Measurements from ENCODE around the gene MIB1. TPM values are rescaled to one million over a fixed set of nuclear protein-coding genes. Genes with fewer than 3 reads are reported as not detected.
A peak's percentile ranks its signal among the peaks of the same experiment; 100 is the strongest.

Gene MIB1
- total and polyA plus RNA-seq, 2 experiments from 2014 or later: 10.8 to 56.7 TPM

- TF ChIP-seq, protein P1, sequence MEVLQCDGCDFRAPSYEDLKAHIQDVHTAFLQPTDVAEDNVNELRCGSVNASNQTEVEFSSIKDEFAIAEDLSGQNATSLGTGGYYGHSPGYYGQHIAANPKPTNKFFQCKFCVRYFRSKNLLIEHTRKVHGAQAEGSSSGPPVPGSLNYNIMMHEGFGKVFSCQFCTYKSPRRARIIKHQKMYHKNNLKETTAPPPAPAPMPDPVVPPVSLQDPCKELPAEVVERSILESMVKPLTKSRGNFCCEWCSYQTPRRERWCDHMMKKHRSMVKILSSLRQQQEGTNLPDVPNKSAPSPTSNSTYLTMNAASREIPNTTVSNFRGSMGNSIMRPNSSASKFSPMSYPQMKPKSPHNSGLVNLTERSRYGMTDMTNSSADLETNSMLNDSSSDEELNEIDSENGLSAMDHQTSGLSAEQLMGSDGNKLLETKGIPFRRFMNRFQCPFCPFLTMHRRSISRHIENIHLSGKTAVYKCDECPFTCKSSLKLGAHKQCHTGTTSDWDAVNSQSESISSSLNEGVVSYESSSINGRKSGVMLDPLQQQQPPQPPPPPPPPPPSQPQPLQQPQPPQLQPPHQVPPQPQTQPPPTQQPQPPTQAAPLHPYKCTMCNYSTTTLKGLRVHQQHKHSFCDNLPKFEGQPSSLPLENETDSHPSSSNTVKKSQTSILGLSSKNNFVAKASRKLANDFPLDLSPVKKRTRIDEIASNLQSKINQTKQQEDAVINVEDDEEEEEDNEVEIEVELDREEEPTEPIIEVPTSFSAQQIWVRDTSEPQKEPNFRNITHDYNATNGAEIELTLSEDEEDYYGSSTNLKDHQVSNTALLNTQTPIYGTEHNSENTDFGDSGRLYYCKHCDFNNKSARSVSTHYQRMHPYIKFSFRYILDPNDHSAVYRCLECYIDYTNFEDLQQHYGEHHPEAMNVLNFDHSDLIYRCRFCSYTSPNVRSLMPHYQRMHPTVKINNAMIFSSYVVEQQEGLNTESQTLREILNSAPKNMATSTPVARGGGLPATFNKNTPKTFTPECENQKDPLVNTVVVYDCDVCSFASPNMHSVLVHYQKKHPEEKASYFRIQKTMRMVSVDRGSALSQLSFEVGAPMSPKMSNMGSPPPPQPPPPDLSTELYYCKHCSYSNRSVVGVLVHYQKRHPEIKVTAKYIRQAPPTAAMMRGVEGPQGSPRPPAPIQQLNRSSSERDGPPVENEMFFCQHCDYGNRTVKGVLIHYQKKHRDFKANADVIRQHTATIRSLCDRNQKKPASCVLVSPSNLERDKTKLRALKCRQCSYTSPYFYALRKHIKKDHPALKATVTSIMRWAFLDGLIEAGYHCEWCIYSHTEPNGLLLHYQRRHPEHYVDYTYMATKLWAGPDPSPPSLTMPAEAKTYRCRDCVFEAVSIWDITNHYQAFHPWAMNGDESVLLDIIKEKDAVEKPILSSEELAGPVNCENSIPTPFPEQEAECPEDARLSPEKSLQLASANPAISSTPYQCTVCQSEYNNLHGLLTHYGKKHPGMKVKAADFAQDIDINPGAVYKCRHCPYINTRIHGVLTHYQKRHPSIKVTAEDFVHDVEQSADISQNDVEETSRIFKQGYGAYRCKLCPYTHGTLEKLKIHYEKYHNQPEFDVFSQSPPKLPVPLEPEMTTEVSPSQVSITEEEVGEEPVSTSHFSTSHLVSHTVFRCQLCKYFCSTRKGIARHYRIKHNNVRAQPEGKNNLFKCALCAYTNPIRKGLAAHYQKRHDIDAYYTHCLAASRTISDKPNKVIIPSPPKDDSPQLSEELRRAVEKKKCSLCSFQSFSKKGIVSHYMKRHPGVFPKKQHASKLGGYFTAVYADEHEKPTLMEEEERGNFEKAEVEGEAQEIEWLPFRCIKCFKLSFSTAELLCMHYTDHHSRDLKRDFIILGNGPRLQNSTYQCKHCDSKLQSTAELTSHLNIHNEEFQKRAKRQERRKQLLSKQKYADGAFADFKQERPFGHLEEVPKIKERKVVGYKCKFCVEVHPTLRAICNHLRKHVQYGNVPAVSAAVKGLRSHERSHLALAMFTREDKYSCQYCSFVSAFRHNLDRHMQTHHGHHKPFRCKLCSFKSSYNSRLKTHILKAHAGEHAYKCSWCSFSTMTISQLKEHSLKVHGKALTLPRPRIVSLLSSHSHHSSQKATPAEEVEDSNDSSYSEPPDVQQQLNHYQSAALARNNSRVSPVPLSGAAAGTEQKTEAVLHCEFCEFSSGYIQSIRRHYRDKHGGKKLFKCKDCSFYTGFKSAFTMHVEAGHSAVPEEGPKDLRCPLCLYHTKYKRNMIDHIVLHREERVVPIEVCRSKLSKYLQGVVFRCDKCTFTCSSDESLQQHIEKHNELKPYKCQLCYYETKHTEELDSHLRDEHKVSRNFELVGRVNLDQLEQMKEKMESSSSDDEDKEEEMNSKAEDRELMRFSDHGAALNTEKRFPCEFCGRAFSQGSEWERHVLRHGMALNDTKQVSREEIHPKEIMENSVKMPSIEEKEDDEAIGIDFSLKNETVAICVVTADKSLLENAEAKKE (CRISPR knock-in tag; IDR thresholded peaks at IDR 0.05): no peak
- no peak for TF ChIP-seq NANOG (IDR thresholded peaks at IDR 0.05; ENCODE audit: borderline replicate concordance)
- TF ChIP-seq EZH2phosphoT487 (IDR thresholded peaks at IDR 0.05; ENCODE audit: unreplicated experiment): no peak
Observed at GRCh38 chr18:21864386-21864785, 123.8 kb downstream of the MIB1 start (continued).

- no peaks in the 10 kb centered on the region; the same call in 1 of the 2 replicates for H3K36me3 ChIP-seq (ENCODE audit: insufficient read depth)
- no peaks in the 10 kb centered on the region; the same call in 1 of the 2 replicates for H4K20me1 ChIP-seq (replicated peaks; ENCODE audit: insufficient read depth)
- no peak overlapping the region for H2AFZ ChIP-seq
- ATAC-seq: no peak
- no peaks in the 10 kb centered on the region for H3F3A ChIP-seq (replicated peaks; ENCODE audit: low read depth)
- no peak overlapping the region for H3K27ac ChIP-seq (ENCODE audit: low read depth)
- DNase-seq (ENCODE audit: low spot score): no peak
- no peaks in the 10 kb centered on the region for H3K4me1 ChIP-seq (ENCODE audit: insufficient read depth)
- peaks cover 29% of the 10 kb centered on the region for H3K36me3 Mint-ChIP-seq (ENCODE audit: low read depth)
- peaks cover 5% of the 10 kb centered on the region; the same call in 1 of the 3 replicates for H3K9me3 Mint-ChIP-seq
- H3K4me3 ChIP-seq: no peak overlapping the region
- no peaks in the 10 kb centered on the region for H3K79me2 ChIP-seq (replicated peaks; ENCODE audit: insufficient read depth)
- H3K27me3 ChIP-seq (ENCODE audit: insufficient read depth): no peaks in the 10 kb centered on the region
- no peak overlapping the region for H3K4me2 ChIP-seq
- H3K4me1 Mint-ChIP-seq: no peaks in the 10 kb centered on the region
- peak overlapping the region; percentile 33 for H3K27ac Mint-ChIP-seq
- H3K9me2 ChIP-seq (ENCODE audit: insufficient read depth): no peaks in the 10 kb centered on the region
- H3K27me3 Mint-ChIP-seq (ENCODE audit: insufficient read depth, low read depth, poor library complexity): no peaks in the 10 kb centered on the region
- H3K4me3 Mint-ChIP-seq: no peak overlapping the region
- TF ChIP-seq, protein P2, sequence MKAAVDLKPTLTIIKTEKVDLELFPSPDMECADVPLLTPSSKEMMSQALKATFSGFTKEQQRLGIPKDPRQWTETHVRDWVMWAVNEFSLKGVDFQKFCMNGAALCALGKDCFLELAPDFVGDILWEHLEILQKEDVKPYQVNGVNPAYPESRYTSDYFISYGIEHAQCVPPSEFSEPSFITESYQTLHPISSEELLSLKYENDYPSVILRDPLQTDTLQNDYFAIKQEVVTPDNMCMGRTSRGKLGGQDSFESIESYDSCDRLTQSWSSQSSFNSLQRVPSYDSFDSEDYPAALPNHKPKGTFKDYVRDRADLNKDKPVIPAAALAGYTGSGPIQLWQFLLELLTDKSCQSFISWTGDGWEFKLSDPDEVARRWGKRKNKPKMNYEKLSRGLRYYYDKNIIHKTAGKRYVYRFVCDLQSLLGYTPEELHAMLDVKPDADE (IDR thresholded peaks at IDR 0.05): no peak
- TF ChIP-seq REST (IDR thresholded peaks at IDR 0.05; ENCODE audit: unreplicated experiment) (no peak), EZH2phosphoT487 (IDR thresholded peaks at IDR 0.05; ENCODE audit: unreplicated experiment) (no peak), JUNB (IDR thresholded peaks at IDR 0.05; ENCODE audit: unreplicated experiment) (no peak)
Observed at GRCh38 chr18:21865043-21865442, 124.5 kb downstream of the MIB1 start.

All from GM23338 (cell line).